ENCODE data around the gene KCNQ1OT1.

The KCNQ1OT1 gene

DNA sequence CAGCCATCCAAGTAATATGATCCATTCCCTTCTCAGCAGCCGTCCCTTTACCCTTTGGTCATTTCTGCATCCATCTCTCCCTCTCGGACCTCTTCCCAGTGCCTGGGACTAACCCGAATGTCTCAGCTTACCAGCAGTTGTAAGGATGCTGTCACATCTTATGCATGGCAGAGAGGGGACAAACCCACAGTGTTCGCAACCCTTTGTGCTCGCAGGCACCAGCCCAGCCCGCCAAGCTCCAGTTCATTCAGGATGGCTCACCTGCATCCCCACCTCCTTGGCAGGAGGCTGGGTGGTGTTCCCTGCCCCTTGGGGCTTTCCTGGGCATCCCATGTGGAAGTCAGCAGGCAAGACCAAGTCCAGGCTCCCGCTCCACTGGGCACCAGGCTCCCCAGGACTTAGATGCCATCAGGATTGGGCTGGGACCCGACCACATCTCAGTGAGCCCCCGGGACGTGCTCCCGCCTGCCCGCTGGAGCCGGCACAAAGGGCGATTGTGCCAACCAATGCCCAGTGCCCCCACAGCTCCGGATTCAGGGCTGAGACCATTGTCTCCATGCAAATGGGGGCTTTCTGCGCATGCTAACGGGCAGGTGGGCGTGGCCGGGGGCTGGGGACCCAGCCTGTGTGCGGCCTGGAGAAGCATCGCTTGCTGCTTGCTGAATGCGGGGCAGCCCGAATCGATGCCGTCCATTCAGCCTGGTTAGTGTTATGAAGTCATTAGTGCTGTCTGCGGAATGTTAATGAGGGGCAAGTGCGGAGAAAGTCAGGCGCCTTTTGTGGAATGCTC, 108.6 kb downstream of the KCNQ1OT1 start:
- DNase-seq = no peak

DNA sequence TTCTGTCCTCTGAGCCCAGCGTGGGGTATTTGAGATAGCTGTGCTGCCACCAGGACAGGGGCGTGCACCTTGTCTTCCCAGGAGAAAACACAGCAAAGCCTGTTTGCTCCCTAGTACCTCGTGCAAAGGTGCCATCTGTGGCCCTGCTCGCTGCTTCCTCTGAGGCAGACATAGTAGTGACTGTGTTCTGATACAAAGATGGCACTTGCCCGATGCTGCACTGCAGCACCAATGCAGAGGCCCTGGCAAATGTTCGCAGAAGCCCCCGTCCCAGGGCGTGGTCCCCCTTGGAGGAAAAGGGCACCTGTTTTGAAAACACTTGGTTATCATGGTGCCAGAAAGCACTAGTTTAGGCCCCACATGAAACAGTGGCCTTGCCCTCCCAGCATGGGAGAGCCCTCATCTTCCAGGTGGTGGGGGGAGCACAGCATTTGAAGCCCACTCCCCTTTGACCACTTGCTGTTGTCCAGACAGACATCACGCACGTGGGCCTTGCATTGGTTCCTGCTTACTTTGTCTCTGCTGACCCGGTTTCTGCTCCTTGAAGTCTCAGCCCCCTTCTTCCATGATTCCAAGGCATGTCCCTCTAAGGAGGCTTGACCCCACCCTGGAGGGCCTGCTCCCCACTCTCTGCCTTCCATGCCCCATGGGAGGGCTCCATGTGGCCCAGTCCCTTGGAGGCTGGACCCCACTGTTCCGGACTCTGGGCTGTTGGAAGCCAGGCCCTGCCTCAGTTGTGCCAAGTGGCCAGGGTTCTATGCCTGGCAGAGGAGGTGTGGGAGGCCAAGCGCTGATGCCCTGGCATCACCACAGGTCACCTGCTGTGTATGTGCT, 109.4 kb downstream of the KCNQ1OT1 start:
- DNase-seq = no peak

DNA sequence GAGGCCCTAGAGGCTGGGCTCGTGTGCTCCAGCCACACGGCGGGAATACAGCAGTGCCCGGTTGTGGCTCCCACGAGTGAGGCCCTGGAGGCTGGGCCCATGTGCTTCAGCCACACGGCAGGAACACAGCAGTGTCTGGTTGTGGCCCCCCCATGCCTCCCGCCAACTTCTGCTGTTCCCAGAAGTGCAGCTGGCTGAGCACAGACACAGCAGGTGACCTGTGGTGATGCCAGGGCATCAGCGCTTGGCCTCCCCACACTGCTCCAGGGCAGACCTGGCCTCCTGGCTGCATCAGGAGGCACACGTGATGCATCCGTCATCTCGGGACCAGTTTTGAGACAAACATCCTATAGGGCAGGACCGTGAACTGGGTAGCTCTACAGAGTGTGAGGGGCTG, 110.3 kb downstream of the KCNQ1OT1 start:
- no peak for DNase-seq

DNA sequence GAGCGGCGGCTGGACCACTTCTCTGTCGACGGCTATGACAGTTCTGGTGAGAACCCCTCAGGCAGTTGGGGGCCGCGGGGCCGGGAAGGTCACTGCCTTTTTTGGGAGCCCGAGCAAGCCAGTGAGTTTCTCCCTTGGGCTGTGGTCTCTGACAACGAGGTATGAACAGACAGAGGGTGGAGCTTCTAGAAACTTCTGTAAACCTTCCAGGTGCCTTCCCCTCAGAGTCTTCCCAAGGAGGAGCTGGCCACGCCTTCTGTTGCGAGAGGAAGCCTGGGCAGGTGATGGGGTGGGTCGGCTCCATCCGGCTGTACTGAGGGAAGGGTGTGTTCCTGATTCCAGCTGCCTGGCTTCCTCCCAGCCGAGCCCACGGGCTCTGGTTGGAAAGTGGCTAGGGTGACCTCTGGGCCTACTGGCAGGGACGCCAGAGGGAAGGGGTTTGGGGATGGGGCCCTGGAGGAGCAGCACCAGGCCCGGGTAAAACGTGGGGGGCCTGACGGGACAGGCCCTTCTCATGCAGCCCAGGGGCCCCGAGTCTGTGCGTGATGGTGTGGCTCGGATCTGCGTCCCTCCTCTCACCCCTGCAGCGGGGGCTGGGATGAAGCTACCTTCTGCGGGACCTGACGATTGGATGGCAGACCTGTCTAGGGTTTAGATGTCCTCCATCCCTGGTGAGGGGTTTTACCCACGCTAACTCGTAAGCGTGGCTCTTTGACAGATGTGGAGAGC, 110.8 kb downstream of the KCNQ1OT1 start:
- no peak for DNase-seq

DNA sequence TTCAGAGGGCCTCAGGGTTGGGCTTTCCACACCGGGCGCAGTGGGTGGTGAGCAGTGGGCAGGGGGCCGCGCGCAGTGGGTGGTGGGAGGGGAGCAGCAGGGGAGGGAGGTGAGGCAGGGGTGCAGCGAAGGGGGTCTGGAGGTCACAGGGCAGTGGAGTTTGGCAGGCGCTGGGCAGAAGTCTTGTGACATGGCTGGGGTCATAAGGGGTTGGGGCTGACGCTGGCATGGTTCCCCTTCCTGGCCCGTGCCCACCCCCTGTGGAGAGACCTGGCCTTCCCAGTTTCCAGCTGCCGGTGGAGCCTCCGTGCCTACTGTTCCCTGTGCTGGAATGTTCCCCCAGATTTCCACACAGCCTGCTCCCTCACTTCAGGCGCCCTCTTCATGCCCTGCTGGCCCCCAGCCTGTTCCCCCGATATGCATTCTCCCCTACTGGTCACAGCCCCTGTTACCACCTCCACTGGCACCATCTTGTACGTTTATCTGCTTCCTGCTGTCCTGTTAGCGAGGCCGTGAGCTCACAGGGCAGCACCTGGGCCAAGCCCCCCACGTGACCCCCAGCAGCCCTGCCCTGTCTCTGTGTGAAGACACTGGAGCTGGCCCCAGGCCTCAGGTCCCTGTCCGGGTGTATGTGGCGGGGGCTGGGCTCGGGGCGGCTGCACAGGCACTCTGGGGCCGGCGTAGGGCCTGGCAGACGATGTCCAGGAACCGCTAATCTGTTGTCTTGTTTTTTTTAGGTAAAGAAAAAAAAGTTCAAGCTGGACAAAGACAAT, 111.6 kb downstream of the KCNQ1OT1 start:
- no peak for DNase-seq

DNA sequence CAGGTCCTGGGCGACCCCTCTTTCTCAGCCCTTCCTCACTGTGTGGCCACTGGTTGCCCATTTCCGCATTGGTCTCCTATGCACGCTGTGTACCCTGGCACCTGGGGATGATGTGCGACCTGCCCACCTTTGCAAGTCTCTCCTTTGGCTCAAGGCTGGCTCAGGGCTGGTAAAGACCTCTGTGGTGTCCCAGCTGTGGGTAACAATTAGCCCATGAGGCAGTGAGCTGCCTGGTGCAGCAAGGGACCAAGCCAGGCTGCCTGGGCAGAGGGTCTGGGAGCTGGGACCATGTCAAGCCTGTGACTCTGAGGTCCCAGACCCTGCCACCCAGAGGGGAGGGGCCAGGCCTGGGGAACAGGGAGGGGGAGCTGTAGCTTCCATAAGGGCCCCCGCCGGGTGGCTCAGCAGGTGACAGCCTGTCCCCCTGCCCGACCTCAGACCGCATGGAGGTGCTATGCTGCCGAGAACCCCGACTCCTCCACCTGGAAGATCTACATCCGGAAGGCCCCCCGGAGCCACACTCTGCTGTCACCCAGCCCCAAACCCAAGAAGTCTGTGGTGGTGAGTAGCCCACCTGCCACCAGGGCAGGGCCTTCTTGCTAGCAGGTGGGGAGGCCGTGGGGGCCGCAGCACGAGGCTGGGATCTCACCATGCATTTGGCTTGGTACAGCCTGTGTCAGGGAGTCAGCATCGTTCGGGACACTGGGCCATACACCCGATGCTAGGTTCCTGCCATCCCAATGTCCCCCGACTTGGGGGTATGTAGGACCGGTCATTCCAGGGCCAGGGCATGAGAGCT, 112.5 kb downstream of the KCNQ1OT1 start:
- DNase-seq = peak; percentile 11

DNA sequence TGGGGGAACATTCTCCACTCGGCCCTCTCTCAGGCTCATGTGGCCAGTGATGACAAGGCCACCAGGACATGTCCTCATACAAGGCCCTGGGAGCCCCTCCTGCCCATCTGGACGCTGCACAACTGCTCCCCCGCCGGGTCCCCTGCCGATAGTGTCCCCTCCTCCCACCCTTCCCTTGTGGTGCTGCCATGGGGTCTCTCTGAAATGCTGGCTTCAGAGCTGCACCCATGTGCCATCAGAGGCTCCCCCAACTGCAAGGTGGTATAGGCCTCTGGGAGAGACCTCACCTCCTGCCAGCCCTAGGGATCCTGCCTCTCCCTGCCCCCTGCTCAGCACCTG, 113.0 kb downstream of the KCNQ1OT1 start:
- DNase-seq = no peak

DNA sequence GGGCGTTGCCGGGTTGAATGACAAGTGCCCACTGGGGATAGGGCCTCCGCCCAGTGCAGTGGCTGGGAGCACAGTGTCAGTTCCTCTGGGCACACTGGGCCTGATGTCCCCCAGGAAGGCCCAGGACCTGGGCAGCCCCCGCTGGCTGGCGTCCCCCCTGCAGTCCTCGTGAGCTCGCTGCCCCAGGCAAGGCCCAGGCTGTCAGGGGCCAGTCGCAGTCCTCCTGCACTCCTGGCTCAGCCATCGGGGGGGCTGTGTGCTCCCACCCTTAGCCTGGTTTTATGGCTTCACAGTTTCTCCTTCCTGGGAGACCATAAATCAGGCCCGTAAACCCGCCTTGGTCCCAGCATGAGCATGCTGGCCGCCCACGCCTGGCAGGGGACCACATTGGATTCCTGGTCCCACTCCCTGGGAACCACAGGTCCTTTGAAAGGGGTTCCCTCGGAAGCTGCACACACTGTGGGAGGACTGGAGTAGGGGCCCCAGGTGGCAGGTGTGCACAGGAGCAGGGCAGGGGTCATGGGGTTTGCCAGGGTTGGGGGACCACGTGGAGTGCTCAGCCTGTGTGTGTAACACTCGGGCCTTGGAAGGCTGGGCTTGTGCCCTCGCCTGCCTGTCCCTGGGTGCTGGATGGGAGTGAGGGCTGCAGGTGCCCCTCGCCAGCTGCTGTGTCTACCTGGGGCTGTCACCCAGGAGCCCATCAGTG, 113.6 kb downstream of the KCNQ1OT1 start:
- peak; percentile 13 for DNase-seq

DNA sequence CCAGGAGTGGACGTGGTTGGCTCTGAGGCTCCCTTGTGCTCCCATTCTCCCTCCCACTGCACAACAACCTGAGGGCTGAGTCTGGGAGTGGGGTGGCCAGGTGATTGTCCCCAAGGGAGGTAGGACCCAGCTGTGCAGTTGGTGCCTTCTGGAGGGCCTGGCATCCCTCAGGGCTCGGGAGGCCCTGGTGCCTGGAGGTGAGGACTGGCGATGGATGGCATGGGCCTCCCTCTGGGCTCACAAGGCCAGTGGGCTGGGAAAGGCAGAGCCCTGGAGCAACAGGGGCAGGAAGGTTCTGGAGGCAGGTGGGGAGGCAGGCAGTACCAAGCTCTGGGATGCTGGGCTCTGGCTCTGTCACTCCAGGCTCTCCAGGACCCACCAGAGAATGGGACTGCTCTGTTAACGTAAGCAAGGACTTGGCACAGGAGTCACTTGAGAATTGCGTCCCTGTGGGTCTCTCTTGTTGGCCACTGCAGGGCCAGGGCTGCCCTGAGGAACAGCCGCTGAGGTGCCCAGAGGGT, 114.2 kb downstream of the KCNQ1OT1 start:
- DNase-seq = no peak

DNA sequence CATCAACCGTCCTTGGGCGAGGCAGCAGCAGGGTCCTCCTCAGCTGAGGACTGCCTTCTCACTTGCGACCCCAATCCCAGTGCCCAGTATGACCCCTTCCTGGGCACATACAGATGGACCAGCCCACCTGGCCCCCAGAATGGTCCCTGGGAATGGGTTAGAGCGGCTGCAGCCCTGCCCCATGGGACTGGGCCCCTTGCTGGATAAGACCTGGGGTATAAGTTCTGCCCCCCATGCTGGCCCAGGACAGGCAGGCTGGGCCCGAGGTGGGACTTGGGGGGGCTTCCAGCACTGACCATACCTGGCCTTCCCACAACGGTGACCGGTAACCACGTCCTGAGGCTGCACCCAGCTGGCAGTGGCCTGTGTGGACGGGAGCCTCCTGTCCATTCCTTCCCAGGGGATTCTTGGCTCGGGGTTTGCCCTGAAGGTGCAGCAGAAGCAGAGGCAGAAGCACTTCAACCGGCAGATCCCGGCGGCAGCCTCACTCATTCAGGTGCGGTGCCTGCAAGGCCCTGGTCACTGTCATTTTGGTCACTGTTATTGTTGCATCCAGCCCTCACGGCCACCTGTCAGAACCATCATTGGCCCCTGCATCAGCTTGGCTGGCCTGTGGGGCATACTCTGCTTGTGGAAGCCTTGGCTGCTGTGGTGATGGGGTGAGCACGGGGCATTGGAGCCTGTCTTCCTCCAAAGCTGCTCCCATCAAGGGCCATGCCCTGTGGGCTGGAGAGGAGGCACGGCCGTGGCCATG, 114.8 kb downstream of the KCNQ1OT1 start:
- no peak for DNase-seq

DNA sequence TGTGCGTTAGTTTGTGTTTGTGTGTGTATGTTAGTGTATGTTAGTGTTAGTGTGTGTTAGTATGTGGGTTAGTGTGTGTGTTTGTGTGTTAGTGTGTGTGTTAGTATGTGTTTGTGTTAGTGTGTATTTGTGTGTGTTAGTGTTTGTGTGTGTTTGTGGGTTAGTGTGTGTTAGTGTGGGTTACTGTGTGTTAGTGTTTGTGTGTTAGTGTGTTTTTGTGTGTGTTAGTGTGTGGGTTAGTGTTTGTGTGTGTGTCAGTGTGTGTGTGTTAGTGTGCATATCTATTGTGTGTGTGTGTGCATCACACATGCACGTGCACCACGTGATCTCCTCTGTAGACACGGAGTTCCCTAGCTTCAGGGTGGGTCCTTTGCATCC, 115.4 kb downstream of the KCNQ1OT1 start:
- DNase-seq = no peak

DNA sequence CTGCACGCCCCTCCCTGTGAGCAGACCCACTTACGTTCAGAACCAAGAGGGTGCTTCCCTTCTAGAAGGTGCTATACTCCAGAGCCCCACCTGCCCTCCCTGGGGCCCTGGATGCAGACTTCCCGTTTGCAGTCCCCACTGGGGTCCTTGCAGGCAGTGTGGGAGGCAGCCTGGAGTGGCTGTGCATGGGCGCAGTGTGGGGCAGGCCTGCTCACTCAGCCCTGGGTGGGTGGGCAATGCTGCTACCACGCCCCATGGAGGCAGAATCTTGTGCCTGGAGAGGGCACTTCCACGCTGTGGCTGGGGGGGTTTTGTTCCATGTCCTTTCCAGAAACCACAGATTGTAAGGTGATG, 116.2 kb downstream of the KCNQ1OT1 start:
- no peak for DNase-seq

DNA sequence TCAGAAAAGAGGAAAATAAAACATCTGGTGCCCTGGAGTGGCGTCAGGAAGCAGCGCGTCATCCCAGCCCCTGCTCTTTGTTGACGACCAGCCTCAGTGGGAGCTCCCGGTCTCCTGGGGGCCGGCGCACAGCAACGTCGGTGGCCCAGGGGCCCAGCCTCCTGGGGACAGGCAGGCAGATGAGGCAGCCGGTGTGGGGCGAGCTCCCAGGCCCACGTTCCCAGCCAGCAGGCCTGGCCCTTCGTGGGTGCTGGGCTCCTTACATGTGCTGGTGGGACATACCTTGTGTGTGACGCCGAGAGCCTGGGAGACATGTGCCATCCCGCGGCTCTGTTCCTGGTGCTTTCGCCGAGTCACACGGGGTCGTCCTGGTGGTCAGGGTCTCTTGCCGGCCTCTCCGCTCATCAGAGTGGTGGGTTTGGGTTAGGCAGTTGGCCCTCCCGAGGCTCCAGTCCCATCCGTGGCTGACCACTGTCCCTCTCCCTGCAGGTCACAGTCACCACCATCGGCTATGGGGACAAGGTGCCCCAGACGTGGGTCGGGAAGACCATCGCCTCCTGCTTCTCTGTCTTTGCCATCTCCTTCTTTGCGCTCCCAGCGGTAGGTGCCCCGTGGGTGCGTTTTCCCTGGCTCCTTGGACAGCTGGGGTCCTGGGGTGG, 116.7 kb downstream of the KCNQ1OT1 start:
- no peak for DNase-seq

DNA sequence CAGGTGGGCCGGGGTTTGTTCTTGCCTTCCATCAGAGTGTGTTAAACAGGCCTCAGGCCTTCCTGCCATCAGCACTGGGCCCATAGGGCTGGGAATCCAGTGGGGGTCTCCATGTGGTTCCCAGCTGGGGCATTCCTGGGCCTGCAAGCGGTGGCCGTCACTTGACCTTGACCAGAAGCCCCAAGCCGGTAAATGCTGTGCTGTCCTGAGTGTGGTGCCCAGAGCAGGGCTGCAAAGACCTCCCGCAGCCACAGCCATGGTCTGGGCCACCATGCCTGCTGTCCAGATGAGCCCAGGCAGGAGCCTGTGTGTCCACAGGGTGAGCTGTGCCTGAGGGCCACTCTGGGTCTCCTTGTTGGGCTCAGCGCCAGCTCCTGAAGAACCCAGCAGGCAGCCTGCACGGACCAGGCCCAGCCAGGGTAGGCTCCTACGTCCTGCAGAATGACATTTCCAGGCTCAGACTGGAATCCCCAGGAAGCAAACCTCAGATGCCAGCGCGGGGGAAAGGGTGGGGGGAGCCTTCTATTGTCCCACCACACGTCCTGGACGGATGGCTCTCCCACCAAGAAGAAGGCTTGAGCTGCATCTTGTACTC, 117.3 kb downstream of the KCNQ1OT1 start:
- DNase-seq = no peak

DNA sequence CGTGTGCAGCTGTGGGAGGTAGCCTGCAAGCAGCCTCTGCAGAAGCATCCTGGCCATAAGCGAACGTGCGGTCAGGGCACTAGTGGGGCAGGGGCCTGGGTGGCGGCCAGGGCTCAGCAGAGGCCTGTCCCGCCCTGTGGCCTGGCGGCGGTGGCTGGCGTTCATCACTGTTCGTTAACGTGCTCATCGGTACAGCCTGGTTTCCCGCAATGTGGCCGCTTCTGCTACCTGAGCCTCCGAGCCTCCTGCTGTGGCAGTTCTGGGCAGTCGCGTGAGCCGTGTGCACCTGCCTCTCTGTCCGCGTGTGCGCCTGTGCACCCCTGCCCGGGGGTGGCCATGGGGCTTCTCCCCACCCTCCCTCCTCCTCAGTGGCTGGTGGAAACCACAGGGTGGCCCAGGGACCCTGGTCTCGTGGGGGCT, 117.9 kb downstream of the KCNQ1OT1 start:
- DNase-seq = no peak

DNA sequence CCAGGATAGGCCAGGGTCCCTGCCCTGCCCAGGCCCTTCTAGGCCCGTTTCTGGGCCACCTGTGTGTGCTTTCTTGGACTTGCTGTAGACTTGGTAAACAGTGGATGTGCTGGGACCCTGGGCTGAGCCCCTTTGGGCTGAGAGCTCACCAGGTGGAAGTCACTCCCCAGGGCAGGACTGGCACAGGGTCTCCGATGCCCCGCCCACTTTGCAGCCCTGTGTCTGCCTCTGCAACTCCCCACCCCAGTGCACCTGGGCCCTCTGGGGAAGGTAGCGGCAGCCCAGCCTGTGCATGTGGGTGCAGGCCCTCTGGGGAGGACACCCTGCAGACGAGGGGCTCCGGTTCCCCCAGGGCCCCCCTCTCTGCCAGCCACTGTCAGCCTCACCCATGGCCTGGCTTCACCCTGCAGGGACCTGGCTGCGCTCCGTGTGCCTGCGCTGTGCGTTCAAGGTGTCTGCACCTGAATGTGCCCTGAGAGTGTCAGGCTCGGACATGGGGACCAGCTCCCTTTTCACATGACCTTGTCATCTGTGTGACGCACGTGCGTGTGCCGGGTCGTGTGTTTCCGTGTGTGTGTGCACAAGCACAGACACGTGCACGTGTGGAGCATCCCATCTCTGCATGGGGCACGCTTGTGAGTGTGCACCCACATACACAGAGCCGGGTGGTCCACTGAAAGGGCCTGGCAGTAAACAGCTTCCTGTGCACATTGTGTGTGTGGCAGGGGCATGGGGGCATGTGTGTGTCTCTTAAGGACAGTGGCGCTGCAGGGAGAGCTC, 118.5 kb downstream of the KCNQ1OT1 start:
- DNase-seq = no peak

DNA sequence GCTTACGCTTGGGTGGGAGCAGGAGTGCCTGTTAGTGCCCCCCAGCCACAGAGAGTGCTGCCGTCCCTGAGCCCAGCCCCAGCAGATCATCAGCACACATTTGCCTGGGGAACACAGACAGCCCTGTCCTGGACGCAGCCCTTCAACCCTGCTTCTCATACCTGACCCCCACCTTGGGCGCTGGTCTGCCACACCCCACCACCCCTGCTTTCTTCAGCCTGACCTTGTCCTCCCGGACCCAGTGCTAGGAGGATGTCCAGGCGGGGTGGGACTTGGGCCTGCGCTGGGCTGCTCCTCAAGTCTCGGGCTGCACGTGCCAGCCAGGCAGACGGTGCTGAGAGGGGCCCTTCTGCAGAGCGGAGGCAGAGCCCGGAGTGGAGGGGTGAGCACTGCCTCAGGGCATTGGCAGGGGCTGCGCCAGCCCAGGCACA, 119.2 kb downstream of the KCNQ1OT1 start:
- DNase-seq = no peak

DNA sequence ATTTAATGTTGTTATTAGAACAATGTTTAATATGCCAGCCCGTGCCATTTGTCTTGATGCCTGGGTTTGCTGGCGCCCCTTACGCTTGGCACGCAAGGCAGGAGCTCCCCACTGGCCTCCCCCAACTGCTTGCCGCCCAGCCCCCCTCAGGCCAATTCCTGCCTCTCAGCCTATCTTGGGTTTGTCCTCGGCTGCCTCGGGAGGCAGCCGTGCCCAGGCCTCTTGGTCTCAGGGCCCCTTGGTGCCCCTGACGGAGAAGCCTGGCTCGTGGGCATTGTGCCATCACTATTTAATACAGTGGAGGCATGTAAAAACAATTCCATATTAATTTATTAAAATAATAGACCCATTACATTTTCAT, 119.8 kb downstream of the KCNQ1OT1 start:
- DNase-seq = no peak

Measured in activated T-cell treated with anti-CD3 and anti-CD28 coated beads, Interleukin-2, amount 50 U/mL, for 1 hour (primary cell).